Measurements from ENCODE around the gene FOXC2. TPM values are rescaled to one million over a fixed set of nuclear protein-coding genes. Genes with fewer than 3 reads are reported as not detected.

Gene FOXC2
- total RNA-seq, 1 experiment from 2014 or later = 3.0 TPM

DNA sequence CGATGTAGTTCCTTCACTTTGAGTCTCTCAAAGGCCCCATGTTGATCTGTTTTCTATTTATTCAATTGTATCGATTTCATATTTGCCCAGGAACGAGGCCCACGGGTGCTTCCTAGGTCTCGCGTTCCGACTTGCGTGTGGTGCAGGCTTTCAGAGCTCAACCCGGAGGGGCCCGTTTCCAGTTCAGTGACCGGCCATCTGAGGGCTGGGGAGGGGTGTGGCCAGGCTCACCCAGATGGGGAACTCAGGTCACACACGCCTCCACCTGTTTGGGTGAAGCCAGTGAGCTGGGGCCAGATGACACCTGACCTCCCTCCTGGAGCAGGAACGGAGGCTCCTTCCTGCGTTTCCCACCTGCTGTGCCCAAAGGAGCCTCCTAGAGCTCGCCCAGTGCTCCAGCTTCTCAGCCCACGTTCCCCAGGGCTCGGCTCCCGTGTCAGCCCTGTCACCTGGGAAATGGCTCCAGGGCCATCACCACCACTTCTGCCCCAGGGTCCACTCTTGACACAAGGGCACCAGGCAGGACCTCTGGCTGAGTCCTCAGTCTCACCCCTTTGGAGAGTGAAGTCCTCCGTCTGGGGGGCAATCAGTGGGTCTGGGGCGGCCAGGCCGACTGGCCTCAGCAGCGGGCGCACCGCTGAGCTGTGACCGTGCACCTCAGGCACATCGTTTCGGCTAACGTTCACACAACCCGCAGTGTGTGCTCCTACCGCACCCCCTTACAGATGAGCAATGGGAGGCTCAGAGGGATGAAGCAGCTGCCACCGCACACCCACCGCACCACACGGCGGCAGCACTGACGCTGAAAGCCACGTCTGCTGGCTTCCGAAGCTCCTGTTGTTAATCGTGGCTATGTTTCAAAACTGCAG, 38.3 kb upstream of the FOXC2 start:
- no peak for DNase-seq
- Histone ChIP-seq H3K4me1 (peaks cover 2% of the 10 kb centered on the region; the same call in 1 of the 2 replicates), H3K4me3 (no peak overlapping the region), H3K27me3 (no peaks in the 10 kb centered on the region), H3K36me3 (no peaks in the 10 kb centered on the region), H3K27ac (no peak overlapping the region), H3K9me3 (replicated peaks) (no peaks in the 10 kb centered on the region)

DNA sequence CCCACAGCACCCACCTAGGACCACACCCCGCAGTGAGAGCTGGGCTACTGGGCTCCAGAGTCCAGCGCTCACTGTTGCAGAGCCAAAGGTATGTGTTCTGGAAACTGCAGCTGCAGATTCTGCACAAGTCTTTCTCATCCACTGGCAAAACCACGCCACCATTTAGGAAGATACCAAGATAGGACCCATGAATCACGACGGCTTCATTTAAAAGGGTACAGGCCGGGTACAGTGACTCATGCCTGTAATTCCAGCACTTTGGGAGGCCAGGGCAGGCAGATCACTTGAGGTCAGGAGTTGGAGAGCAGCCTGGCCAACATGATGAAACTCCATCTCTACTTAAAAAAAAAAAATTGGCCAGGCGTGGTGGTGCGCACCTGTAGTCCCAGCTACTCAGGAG, 37.5 kb upstream of the FOXC2 start:
- Histone ChIP-seq H3K27ac (no peak overlapping the region), H3K4me1 (no peaks in the 10 kb centered on the region), H3K27me3 (no peaks in the 10 kb centered on the region), H3K9me3 (replicated peaks) (no peaks in the 10 kb centered on the region), H3K36me3 (no peaks in the 10 kb centered on the region), H3K4me3 (no peak overlapping the region)
- no peak for DNase-seq

DNA sequence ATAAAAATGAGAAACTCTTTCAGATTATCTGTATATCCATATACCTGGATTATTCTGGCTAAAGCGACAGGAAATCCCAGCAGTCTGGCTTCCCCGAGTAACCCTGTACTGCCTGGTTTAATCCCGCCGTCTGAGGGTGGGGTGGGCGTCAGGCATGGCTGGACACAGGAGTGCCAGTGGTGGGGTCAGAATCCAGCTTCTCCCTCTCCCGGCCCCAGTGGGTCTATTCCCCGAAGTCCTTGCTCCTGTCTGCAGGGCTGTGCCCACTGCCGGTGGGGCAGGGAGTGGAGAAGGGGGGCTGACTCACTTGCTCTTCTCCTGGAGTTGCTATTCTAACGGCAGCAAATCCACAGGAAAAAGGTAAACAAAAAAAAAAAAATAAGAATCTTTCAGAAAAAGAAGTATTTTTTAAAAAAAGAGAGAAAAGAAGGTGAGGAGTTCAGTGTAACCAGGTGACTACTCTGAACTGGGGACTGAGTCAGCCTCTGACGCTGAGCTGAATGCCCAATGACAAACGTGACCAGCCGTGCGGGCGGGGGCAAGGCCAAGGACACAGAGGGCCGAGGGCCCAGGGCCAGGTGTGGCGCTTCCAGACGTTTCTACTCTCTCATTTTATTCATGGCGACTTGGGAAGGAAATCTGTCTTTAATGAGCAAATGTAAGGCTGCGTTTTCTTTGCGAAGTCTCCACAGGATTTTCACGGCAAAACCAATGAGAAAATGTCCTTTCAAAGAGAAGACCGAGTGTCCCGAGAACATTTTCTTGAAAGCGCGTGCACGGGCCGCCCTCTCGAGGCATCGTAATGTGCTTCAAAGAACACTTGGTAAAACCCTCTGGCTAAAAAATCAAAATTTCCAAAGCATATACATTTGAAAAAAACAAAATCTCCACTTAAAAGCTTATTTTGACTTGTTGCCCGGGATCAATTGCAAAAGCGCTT, 36.1 kb upstream of the FOXC2 start:
- no peak for DNase-seq
- Histone ChIP-seq H3K4me1 (no peaks in the 10 kb centered on the region), H3K4me3 (no peak overlapping the region), H3K27me3 (no peaks in the 10 kb centered on the region), H3K9me3 (replicated peaks) (no peaks in the 10 kb centered on the region), H3K27ac (no peak overlapping the region), H3K36me3 (no peaks in the 10 kb centered on the region)

DNA sequence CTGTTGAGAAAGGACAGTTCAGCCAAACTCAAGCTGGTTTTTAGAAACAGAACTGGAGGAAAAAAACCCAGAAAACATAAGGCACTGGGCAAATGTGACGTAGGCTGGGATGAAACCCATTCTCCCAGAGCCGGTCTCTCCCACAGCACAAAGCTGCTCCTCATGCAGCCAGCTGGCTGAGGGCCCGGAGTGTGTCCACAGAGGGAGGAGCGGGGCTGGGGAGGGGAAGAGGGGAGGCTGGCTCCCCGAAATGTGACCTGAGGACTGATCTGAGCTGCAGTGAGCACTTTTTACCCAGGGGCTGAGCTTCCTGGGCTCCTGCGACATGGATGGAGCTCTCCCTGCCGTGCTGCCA, 35.5 kb upstream of the FOXC2 start:
- Histone ChIP-seq H3K4me3 (no peak overlapping the region), H3K27ac (no peak overlapping the region), H3K9me3 (replicated peaks) (no peaks in the 10 kb centered on the region), H3K36me3 (no peaks in the 10 kb centered on the region), H3K27me3 (no peaks in the 10 kb centered on the region), H3K4me1 (no peaks in the 10 kb centered on the region)
- no peak for DNase-seq

DNA sequence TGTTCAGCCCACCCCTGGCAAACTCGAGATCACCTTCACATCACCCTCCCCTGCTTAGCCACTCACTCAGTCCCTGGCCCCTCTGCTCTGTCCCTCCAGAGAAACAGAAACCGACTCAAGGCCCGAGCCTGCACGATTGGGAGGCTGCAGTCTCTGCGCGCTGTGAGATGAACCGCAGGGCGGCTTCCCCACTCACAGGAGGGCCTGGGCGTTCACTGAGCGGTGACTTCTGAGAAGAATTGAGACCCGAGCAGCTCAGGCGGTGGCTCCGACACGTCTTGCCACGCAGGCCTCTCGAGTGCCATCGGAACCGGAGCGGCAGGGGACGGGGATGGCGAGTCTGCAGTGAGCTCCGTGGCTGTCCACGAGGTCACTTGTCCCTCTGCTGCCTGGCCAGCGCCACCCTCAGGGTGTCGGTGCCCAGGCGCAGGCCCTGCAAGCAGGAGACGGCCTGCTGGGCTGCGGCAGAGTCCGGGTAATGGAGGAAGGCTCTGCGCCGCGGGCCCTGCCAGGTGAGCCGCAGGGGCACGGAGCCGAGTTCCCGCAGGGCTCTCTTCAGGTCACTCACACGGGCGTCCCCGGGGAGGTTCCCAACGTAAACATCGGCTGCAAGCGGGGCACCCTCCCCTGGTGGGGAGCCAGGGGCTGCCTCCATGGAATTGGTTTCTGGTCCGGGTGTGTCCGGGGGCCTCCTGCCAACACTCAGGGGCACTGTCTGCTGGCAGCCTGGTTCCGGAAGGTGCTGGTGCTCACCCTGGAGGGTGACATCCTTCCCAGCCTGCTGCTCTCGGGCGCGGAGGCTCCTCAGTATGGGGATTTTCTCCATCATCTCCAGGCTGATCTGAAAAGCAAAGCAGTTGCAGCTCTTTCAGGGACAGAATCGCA, 34.7 kb upstream of the FOXC2 start:
- H3K27me3 ChIP-seq = no peaks in the 10 kb centered on the region
- H3K36me3 ChIP-seq = no peaks in the 10 kb centered on the region
- H3K9me3 ChIP-seq (replicated peaks) = no peaks in the 10 kb centered on the region
- no peak overlapping the region for H3K4me3 ChIP-seq
- H3K4me1 ChIP-seq = no peaks in the 10 kb centered on the region
- no peak for DNase-seq
- no peak overlapping the region for H3K27ac ChIP-seq

DNA sequence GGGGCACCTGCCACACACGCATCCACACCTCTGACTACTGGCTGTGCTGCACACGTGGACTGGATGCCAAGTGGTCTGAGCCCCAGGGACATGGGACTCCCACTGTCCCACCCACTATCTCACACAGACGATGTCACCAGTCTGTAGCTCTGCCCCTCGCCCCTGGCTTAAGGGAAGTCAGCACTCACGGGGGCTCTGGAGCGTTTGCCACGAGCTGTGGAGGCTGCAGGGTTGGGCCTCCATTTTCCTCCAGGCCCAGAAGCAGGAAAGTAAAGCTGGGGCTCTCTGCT, 34.2 kb upstream of the FOXC2 start:
- no peaks in the 10 kb centered on the region for H3K9me3 ChIP-seq (replicated peaks)
- no peaks in the 10 kb centered on the region for H3K4me1 ChIP-seq
- H3K36me3 ChIP-seq = no peaks in the 10 kb centered on the region
- no peak for DNase-seq
- H3K27me3 ChIP-seq = no peaks in the 10 kb centered on the region
- no peak overlapping the region for H3K27ac ChIP-seq
- H3K4me3 ChIP-seq = no peak overlapping the region

DNA sequence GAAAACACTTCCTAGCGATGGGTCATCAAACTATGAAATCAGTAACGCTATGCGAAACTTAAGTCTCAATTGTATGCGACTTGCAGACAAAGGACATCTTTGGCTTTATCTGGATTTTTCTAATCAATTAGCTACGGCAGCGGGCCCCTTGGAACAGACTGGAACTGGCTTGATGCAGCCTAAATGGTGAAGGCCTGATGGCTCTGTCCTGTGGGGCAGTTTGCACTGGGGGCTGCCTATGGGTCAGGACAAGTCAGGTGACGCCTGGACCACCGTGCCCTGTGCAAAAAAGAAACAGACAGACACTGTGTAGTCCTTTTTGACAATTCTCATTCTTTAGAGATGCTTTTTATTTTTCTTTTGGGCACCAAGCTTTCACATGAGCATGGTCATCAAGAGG, 33.6 kb upstream of the FOXC2 start:
- no peak overlapping the region for H3K4me3 ChIP-seq
- no peaks in the 10 kb centered on the region for H3K27me3 ChIP-seq
- H3K9me3 ChIP-seq (replicated peaks) = no peaks in the 10 kb centered on the region
- H3K27ac ChIP-seq = no peak overlapping the region
- H3K36me3 ChIP-seq = no peaks in the 10 kb centered on the region
- no peaks in the 10 kb centered on the region for H3K4me1 ChIP-seq
- no peak for DNase-seq

DNA sequence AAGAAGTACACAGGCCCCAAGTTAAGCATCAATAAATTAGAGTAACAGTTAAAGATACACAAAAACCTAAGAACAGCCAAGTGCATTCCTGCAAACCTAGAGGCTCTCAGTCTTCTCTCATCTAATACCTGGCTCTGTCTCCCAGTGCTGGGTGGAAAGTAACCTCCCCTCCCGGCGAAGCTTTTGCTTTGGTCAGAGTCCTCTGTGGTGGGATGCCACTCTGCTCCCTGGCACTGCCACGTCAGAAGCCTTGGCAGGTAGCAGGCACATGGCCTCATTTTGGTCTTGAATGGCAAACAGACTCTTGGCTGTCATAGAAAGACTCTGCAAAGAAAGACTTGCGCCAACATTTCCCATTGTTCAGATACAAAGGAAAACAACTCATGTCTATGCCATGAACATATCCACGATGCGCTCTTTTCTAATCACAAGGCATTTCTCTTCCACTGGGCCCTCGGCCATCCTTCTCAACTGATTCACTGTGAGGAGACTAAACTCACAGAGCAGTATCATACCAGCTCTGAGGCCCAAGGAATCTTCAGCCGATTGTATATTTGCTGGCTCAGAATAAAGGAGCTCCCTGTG, 32.8 kb upstream of the FOXC2 start:
- no peaks in the 10 kb centered on the region for H3K36me3 ChIP-seq
- no peak overlapping the region for H3K27ac ChIP-seq
- H3K4me1 ChIP-seq = no peaks in the 10 kb centered on the region
- H3K4me3 ChIP-seq = no peak overlapping the region
- no peaks in the 10 kb centered on the region for H3K9me3 ChIP-seq (replicated peaks)
- no peak for DNase-seq
- H3K27me3 ChIP-seq = no peaks in the 10 kb centered on the region

DNA sequence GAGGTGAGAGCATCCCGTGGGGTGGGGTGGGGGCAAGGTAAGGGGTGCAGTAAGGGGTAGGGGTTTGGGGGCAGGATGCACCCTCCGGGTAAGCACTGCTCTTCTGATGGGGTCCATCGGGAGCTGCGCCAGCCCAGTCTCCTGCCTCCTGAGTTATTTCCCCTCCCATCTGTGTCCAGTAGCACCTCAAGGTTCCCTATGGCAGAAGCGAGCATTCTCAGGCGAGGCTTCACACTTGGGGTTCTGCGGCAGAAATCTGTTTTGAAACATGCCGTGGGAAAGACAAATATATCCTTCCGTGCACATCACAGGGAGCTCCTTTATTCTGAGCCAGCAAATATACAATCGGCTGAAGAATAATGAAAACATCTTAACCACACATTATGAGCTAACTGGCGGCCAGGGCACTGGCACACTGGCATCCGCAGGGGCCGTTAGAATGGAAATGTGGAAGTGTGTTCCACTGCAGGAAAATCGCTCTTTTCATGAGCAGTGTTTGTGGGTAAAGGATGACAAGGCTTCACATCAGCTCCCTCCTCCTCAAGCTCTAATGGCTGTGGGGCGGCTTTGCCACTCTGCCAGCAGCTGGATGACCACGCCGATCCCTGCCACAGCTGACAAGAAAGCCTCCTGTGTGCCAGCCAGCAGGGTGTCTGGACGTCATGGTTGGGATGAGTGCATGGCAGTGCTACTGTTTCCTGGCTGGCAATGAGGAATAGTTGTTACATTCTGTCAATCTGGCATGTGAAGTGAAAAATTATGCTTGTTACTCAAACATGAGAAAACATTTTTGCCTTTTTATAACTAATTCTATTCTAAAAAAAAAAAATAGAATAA, 31.6 kb upstream of the FOXC2 start:
- no peaks in the 10 kb centered on the region for H3K4me1 ChIP-seq
- no peak overlapping the region for H3K4me3 ChIP-seq
- H3K27me3 ChIP-seq = no peaks in the 10 kb centered on the region
- DNase-seq = no peak
- H3K9me3 ChIP-seq (replicated peaks) = no peaks in the 10 kb centered on the region
- H3K27ac ChIP-seq = no peak overlapping the region
- no peaks in the 10 kb centered on the region for H3K36me3 ChIP-seq

DNA sequence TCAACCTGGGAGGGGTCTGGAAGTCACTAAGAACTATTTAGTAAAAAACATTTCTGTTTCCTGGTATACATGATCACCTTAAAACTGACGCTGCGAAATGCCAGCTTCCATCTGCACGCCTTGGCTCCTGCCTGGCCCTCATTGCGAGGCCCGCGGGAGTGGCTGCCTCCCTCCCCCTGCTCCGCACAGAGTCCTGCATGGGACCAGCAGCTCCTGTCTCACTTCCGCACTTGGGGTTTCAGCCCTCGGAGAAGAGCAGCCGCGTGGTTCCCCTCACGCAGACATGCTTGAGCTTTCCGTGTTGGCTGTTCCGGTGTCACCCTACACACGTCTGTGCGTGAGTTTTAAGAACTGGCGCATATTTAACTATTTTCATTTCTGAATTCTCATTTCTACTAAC, 30.0 kb upstream of the FOXC2 start:
- Histone ChIP-seq H3K36me3 (no peaks in the 10 kb centered on the region), H3K4me3 (no peak overlapping the region), H3K9me3 (replicated peaks) (no peaks in the 10 kb centered on the region), H3K4me1 (no peaks in the 10 kb centered on the region), H3K27me3 (no peaks in the 10 kb centered on the region), H3K27ac (no peak overlapping the region)
- DNase-seq = no peak

DNA sequence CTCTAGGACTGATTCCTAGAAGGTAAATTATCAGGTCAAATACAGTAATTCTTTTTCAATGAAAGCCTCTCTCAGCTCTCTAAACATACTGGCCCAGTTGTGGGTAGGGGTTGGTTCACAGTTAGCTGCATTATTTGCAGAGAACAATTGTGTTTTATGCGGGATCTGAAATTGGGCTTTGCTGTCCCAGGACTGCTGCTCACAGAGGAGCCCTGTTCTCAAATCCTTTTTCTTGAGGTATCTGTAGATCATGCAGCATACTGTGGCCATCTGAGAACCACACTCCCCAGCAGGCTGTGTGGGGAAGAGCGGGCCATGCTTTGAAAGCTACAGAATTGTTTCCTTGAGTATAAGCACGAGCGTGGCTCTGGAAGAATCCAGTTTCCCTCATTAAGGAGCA, 29.1 kb upstream of the FOXC2 start:
- Histone ChIP-seq H3K4me3 (no peak overlapping the region), H3K9me3 (replicated peaks) (no peaks in the 10 kb centered on the region), H3K27me3 (no peaks in the 10 kb centered on the region), H3K27ac (no peak overlapping the region), H3K4me1 (no peaks in the 10 kb centered on the region), H3K36me3 (no peaks in the 10 kb centered on the region)
- no peak for DNase-seq

DNA sequence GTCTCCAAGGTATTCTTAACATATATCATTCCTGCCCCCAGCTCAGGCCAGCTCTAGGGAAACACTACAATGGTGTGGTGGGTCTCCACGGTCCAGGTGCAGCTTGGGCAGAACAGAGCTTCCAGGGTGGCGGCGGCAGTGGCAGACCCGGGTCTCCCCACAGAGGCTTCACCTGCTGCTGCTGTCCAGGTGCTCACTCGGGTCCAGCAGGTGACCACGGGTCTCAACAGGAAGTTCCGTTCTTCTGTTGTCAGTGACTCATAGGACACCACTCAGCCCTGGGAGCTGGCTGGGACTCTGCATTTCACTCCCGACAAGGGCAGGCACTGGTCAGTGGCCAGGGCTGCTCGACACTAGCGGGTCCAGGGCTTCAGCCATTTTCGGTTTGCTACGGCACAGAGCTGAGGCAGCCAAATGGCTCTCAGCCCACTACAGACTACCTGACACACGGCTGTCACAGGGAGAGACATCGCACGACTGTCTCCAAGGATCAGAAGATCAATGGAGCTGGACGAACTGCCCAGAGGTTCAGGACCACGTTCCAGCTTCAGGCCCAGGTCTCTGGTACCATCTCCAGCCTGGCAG, 28.3 kb upstream of the FOXC2 start:
- no peak for DNase-seq
- Histone ChIP-seq H3K27ac (no peak overlapping the region), H3K36me3 (no peaks in the 10 kb centered on the region), H3K9me3 (replicated peaks) (no peaks in the 10 kb centered on the region), H3K4me1 (no peaks in the 10 kb centered on the region), H3K4me3 (no peak overlapping the region), H3K27me3 (no peaks in the 10 kb centered on the region)

DNA sequence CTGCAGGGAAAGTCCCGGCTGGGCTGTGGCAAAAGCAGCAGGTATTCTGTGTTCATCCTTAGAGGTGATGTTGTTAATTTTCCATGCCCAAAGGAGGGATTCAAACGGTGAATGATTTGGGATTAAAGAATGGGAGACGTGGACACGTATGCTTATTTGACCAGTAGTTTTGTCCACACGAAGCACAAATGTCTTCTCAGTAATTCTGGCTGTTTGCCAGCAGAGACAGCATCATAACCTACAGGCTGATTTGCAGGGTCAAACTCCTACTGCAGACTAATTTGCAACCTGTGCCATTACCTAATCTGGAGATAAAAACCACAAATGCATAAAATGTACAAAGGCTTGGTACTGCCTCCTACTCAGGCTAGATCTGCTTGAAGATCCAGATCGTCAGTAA, 25.7 kb upstream of the FOXC2 start:
- Histone ChIP-seq H3K27ac (no peak overlapping the region), H3K9me3 (replicated peaks) (no peaks in the 10 kb centered on the region), H3K27me3 (no peaks in the 10 kb centered on the region), H3K36me3 (no peaks in the 10 kb centered on the region), H3K4me1 (no peaks in the 10 kb centered on the region), H3K4me3 (no peak overlapping the region)
- DNase-seq = no peak

DNA sequence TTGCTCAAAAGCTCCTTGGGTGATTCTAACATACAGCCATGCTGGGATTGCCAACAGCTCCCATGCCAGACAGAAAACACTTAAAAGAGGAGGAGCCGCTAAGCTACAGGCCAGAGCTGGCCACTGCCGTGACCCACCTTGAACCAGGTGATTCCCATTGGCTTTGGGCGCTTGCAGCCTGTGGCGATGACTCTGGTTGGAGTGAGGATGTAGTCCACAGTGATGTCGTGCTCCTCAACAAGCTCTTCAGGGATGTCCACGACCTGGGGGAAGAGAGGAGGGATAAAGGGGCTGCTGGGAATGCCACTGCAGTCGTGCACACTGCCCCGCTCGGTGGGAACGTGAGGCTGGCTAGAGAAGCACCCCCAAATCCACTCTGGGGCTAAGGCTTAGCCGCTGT, 25.1 kb upstream of the FOXC2 start:
- no peaks in the 10 kb centered on the region for H3K4me1 ChIP-seq
- no peak overlapping the region for H3K4me3 ChIP-seq
- H3K27me3 ChIP-seq = no peaks in the 10 kb centered on the region
- H3K27ac ChIP-seq = no peak overlapping the region
- H3K9me3 ChIP-seq (replicated peaks) = no peaks in the 10 kb centered on the region
- no peaks in the 10 kb centered on the region for H3K36me3 ChIP-seq
- DNase-seq = no peak

Data from SJCRH30 (cell line).